Heart right ventricle (tissue), 16 donors: Measurements from ENCODE around the gene HS6ST1. TPM values are rescaled to one million over a fixed set of nuclear protein-coding genes. Genes with fewer than 3 reads are reported as not detected.

ENCODE experiments used
- ATAC-seq, 8 donors: fragments of 200-7000 bp; cut with Tn5 transposase; one replicate each; pipeline ENCODE4 v1.9.1; 2020; ENCODE audit warnings: mild to moderate bottlenecking in 8 of 8, moderate library complexity in 8 of 8, moderate number of reproducible peaks in 1 of 8
- DNase-seq, 2 donors: peaks; one replicate each; pipeline ENCODE4 v3.0.0-alpha.2; 2020
- H3K27ac ChIP-seq, 10 donors: fragments of 200-600 bp; sonication (generic) in 2 of 10; one replicate each; pipeline versions ENCODE4 v1.5.0 to v1.8.0; 2020 to 2022; ENCODE audit warnings: mild to moderate bottlenecking in 3 of 10
- H3K27me3 ChIP-seq, 7 donors: fragments of 200-600 bp; one replicate each; pipeline ENCODE4 v1.8.0; 2021 to 2022; ENCODE audit warnings: mild to moderate bottlenecking in 2 of 7
- H3K36me3 ChIP-seq, 9 donors: fragments of 200-600 bp; sonication (generic) in 1 of 9; one replicate each; pipeline versions ENCODE4 v1.5.0 to v1.8.0; 2020 to 2022; ENCODE audit warnings: mild to moderate bottlenecking in 2 of 9
- H3K4me1 ChIP-seq, 9 donors: fragments of 200-600 bp; sonication (generic) in 1 of 9; one replicate each; pipeline versions ENCODE4 v1.5.0 to v1.8.0; 2020 to 2022; ENCODE audit warnings: mild to moderate bottlenecking in 4 of 9
- H3K4me3 ChIP-seq, 10 donors: fragments of 200-600 bp; sonication (generic) in 2 of 10; one replicate each; pipeline versions ENCODE4 v1.5.0 to v1.8.0; 2020 to 2022; ENCODE audit warnings: mild to moderate bottlenecking in 7 of 10, moderate library complexity in 2 of 10
- H3K9me3 ChIP-seq, 11 donors: fragments of 200-600 bp in 10 of 11; sonication (generic) in 2 of 11; one replicate each; pipeline versions ENCODE4 v1.5.0 to v1.8.0; 2013 to 2022; ENCODE audit warnings: mild to moderate bottlenecking in 2 of 11, control low read depth in 1 of 11, moderate library complexity in 1 of 11
- WGBS, 2 donors: extraction: QIAGEN DNeasy Blood & Tissue Kit; methylation state at CpG; one replicate each; pipeline ENCODE4 v1.1.7; 2013; ENCODE audit warnings: inconsistent platforms in 1 of 2; 5-methylcytosine and 5-hydroxymethylcytosine counted together
- intact Hi-C, 10 donors: fragments of 100-400 bp; cut with DNase I; formaldehyde crosslinking; loops; one replicate each; pipeline versions ENCODE4 v1.11.1 to v1.14.2; 2022
- polyA plus RNA-seq, 2 donors: library from polyadenylated mRNA; stranded (reverse); fragments of 200-250 nt; gene quantifications; one replicate each; pipeline ENCODE4 v1.2.3, GENCODE V29; 2013
- total RNA-seq, 10 donors: library from RNA; stranded (reverse); fragmentation: NEBNext Ultra II Directional in 3 of 10; extraction: Animal tissue kit (Norgen Biotek cat#: 25700) in 3 of 10; gene quantifications; one replicate each; pipeline versions ENCODE4 v1.2.1 to v1.2.4, GENCODE V29; 2021 to 2023
- TF ChIP-seq, protein P1 (sequence below), 9 donors: fragments of 200-600 bp; sonication (generic) in 2 of 9; IDR thresholded peaks; one replicate each; pipeline versions ENCODE4 v1.5.0 to v1.8.0; 2021 to 2022; ENCODE audit warnings: antibody characterized with exemption in 9 of 9, mild to moderate bottlenecking in 5 of 9, moderate library complexity in 1 of 9
- donor health status: Arrhythmogenic right ventricular cardiomyopathy.
- donor health status: ischemic (EF 13 %, LVEDD 7.1; RV severe dilation, severe dysfunction).
- donor health status: healthy with polysubstance abuse.
- donor health status: DM: no; HTN: yes; CAD: no.
- donor health status: DM: no; HTN: no; CAD: no.
- donor health status: ischemic (EF 25% LVEDD 6.9; RV normal size, moderate dysfunction).
- donor health status: ischemic (EF 25% LVEDD 5.7; RV mildly dilated, moderate dysfunction).
- donor health status: healthy.
- donor health status: DM: yes; HTN: yes; CAD: no.
- donor health status: Ischemic cardiomyopathy.
- donor health status: ischemic (EF 35%, LVEDD 5.7; RV mildly dilated, moderate dysfunction).
- donor health status: nonischemic (EF 11% LVEDD 7.7; RV severe dilation, severe dysfunction).
- donor health status: DM: yes; HTN: yes; CAD: no.
- donor health status: PGD.
- donor health status: ischemic (EF 29% LVEDD 5.4; RV normal size, mild dysfunction).
- donor health status: nonischemic (EF 23%, LVEDD 6.1; RV moderate dilation, normal function).

The HS6ST1 gene
- total and polyA plus RNA-seq, 12 donors = 10.5 to 51.6 (median 18.2) TPM

DNA sequence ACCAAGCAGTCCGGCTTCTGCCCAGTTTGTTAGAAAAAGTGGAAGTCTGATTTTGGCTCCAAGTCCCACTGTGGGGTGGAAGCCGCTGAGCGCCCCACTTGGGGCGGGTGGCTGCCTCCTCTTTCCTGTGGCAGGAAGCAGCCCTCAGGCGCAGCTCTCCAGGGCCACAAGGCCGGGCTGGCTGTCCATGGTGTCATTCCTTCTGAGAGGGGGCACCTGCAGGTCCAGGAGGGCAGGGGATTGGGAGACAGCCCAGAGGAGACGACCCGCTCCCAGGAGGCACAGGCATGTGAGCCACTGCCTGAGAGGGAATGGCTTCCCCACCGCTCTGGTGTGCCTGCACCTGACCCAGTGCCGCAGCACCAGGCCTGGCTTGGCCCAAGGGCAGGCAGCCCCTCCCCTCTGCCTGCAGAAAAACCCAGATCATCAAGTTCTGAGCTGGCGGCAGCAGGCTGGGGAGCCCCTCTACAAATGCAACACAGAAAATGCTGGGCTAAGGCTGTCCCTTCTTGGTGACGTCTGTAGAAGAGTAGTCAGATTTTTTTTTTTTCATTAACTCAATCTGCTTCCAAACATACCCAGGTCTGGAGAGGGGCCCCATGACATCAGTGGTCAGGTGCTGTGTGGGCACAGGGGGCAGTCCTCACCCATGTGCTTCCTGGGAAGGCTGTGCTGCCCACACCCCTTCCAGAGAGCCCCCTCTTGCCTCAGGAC lies 38.4 kb downstream of the HS6ST1 start:
- Histone ChIP-seq H3K27me3 (no peaks in the 10 kb centered on the region), H3K27ac (peak overlapping the region in 5 of 10 donors; percentile 10 to 58 (median 41)), H3K4me1 (peaks cover 21 to 56% (median 39%) of the 10 kb centered on the region in 9 donors), H3K4me3 (no peak overlapping the region), H3K9me3 (peaks cover 0 to 5% (median 0%) of the 10 kb centered on the region in 11 donors), H3K36me3 (peaks cover 0 to 15% (median 5%) of the 10 kb centered on the region in 9 donors)
- intact Hi-C loops = loop anchor here in 1 of 10 donors (10.0 kb wide), 1 partner anchor 46 kb away; no protein-coding TSS in a partner anchor
- 60 to 70% methylated on average over 12 of the region's 12 CpGs for WGBS, 2 donors
- DNase-seq (peak in 1 of 2 donors; percentile 36), ATAC-seq (peak in 5 of 8 donors; percentile 15 to 57 (median 24))
- TF ChIP-seq, protein P1, sequence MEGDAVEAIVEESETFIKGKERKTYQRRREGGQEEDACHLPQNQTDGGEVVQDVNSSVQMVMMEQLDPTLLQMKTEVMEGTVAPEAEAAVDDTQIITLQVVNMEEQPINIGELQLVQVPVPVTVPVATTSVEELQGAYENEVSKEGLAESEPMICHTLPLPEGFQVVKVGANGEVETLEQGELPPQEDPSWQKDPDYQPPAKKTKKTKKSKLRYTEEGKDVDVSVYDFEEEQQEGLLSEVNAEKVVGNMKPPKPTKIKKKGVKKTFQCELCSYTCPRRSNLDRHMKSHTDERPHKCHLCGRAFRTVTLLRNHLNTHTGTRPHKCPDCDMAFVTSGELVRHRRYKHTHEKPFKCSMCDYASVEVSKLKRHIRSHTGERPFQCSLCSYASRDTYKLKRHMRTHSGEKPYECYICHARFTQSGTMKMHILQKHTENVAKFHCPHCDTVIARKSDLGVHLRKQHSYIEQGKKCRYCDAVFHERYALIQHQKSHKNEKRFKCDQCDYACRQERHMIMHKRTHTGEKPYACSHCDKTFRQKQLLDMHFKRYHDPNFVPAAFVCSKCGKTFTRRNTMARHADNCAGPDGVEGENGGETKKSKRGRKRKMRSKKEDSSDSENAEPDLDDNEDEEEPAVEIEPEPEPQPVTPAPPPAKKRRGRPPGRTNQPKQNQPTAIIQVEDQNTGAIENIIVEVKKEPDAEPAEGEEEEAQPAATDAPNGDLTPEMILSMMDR (IDR thresholded peaks at IDR 0.05) = no peak

DNA sequence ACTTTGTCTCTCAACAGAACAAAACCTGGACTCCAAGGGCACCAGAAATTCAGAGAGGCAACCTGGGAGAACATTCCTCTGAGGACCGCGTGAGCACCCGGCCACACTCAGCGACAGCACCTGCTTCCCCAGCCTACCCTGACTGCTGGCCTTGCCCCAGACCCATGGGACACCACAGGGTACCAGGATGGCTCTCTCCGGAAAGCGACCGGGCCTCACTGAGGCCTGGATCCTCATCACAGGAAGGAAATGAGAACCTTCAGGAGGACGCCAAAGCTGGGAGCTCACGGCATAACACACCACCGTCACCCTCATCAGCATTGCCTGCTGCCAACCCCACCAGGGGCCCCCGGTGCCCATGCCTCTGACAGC lies 38.9 kb downstream of the HS6ST1 start:
- H3K4me1 ChIP-seq = peaks cover 21 to 51% (median 39%) of the 10 kb centered on the region in 9 donors
- intact Hi-C loops = loop anchor here in 1 of 10 donors (10.0 kb wide), 1 partner anchor 45 kb away; no protein-coding TSS in a partner anchor
- WGBS, 2 donors = 70 to 78% methylated on average over 11 of the region's 11 CpGs
- H3K36me3 ChIP-seq = peaks cover 0 to 20% (median 9%) of the 10 kb centered on the region in 9 donors
- H3K4me3 ChIP-seq = no peak overlapping the region
- DNase-seq = no peak
- no peaks in the 10 kb centered on the region for H3K27me3 ChIP-seq
- TF ChIP-seq, protein P1 (IDR thresholded peaks at IDR 0.05) = no peak
- ATAC-seq = peak in 2 of 8 donors; percentile 2 to 3
- peaks cover 0 to 10% (median 1%) of the 10 kb centered on the region in 11 donors for H3K9me3 ChIP-seq
- peak overlapping the region in 3 of 10 donors; percentile 21 to 58 (median 50) for H3K27ac ChIP-seq

DNA sequence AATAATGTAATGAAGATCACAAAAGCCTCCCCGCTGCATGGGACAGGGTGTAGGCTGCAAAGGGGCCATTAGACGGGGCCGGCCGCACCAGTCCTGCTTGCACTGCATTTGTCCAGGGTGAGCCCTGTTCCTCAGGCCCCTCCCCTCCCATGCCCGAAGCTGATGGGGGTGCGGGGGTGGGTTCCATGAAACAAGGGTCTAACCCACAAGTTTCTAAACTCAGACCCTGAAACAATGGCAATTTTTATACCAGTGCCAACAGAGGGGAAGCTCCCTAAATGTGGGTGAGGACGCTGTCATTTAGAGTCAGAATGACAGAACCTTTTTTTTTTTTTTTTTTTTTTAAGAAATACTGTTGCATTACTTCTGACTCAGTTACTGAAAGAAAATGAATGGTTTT lies 39.7 kb downstream of the HS6ST1 start:
- TF ChIP-seq, protein P1 (IDR thresholded peaks at IDR 0.05) = no peak
- peaks cover 21 to 45% (median 39%) of the 10 kb centered on the region in 9 donors for H3K4me1 ChIP-seq
- no peaks in the 10 kb centered on the region for H3K27me3 ChIP-seq
- peaks cover 0 to 18% (median 4%) of the 10 kb centered on the region in 11 donors for H3K9me3 ChIP-seq
- peaks cover 0 to 24% (median 9%) of the 10 kb centered on the region in 9 donors for H3K36me3 ChIP-seq
- DNase-seq (no peak), ATAC-seq (no peak)
- WGBS, 2 donors = 93% methylated on average over 7 of the region's 7 CpGs
- intact Hi-C loops = no loop called here
- H3K4me3 ChIP-seq = no peak overlapping the region
- H3K27ac ChIP-seq = no peak overlapping the region

DNA sequence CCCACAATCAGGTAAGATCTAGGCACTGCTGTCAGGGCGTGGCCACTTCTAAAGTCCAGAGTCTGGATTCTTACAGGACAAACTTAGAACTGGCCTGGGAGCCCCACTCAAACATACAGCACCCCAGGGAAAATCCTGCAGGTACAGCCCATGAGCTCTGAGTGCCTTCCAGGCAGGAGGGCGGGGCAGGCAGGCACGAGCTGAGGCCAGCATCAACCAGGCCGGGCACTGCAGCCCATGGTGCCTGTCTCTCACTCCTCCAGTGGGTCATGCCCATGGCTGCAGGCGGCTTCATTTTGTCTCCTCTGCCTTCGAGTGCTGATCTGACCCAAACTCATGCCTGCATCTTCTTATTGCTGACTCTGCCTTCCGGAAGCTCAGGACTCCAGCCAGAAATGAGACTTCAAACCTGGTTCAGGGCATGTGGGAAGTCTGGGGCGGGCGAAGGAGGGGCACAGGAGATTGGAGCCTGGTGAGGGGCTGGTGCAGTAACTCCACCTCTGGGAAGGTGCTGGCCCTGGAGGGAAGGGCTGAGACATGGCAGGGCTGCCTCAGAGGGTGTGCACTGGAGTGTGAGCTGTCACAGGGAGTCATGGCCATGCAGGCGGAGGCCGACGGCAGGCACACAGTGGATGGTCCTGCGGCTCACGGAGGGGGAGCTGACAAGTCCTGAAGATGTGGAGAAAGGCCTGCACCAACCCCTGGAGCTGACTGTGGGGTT lies 40.5 kb downstream of the HS6ST1 start:
- Histone ChIP-seq H3K9me3 (peaks cover 0 to 18% (median 4%) of the 10 kb centered on the region in 11 donors), H3K27me3 (no peaks in the 10 kb centered on the region), H3K36me3 (peaks cover 0 to 24% (median 9%) of the 10 kb centered on the region in 9 donors), H3K4me1 (peaks cover 20 to 37% (median 33%) of the 10 kb centered on the region in 9 donors), H3K27ac (no peak overlapping the region), H3K4me3 (no peak overlapping the region)
- WGBS, 2 donors = 88 to 89% methylated on average over 14 of the region's 14 CpGs
- no peak for ATAC-seq
- DNase-seq = peak in 1 of 2 donors; percentile 10
- intact Hi-C loops = no loop called here
- TF ChIP-seq, protein P1 (IDR thresholded peaks at IDR 0.05) = no peak
